K562 (cell line): ENCODE data around the gene LSS. TPM values are rescaled to one million over a fixed set of nuclear protein-coding genes. Genes with fewer than 3 reads are reported as not detected.
A peak's percentile ranks its signal among the peaks of the same experiment; 100 is the strongest.

Experiments
- ATAC-seq: fragments of 200-7000 bp; cut with Tn5 transposase; 3 replicates; pipeline ENCODE4 v1.9.1; 2020; ENCODE audit warnings: moderate library complexity
- BruUV-seq: library from RNA; stranded (reverse); fragments of 400-500 nt; replicated peaks from 2 replicates; lab custom pipeline; 2021; lab: Mats Ljungman, UMichigan
- CTCF ChIA-PET: fragments of 300-600 bp; formaldehyde crosslinking; extraction: SDS; loops from one replicate; lab custom pipeline; 2021; ENCODE audit warnings: low intra/inter-chr PET ratio; lab: Yijun Ruan, JAX
- POLR2A ChIA-PET: fragments of 300-600, 350-650 bp; sonication (Branson Sonifier 250); formaldehyde crosslinking; extraction: SDS; loops from one replicate; lab custom pipeline; 2021; ENCODE audit warnings: antibody characterized with exemption, inconsistent platforms; lab: Yijun Ruan, JAX
- DNase-seq, 4 experiments: peaks; one replicate each; pipeline versions ENCODE4 v3.0.0 to v3.0.0-alpha.2; 2011 to 2018; ENCODE audit warnings: low spot score in 3 of 4, mixed read lengths in 3 of 4; ENCODE audit errors: extremely low read depth in 1 of 4
- FAIRE-seq: peaks from 2 replicates; lab custom pipeline; 2011; peaks lifted over from hg19 to GRCh38; lab: Jason Lieb, UNC
- H2AFZ ChIP-seq: 2 replicates; pipeline ENCODE4 v1.6.0; 2011; ENCODE audit warnings: low read depth, low read length, control low read depth, inconsistent platforms
- H3K27ac ChIP-seq: fragments of 200-600 bp; 3 replicates; pipeline ENCODE4 v1.8.0; 2011; ENCODE audit warnings: low read depth, mild to moderate bottlenecking, control low read depth, inconsistent platforms, low read length, moderate library complexity, mixed read lengths; ENCODE audit errors: extremely low read depth
- H3K27me3 ChIP-seq, 2 experiments: fragments of 300-600 bp in 1 of 2; 2 replicates in 1 of 2; 3 replicates in 1 of 2; pipeline versions ENCODE4 v1.6.0 to v1.8.0; 2011; ENCODE audit warnings: inconsistent platforms in 2 of 2, low read length in 2 of 2, mild to moderate bottlenecking in 1 of 2, mixed read lengths in 1 of 2, moderate library complexity in 1 of 2; ENCODE audit not compliant: control insufficient read depth in 2 of 2, insufficient read depth in 2 of 2
- H3K36me3 ChIP-seq: fragments of 300-600 bp; 3 replicates; pipeline ENCODE4 v1.8.0; 2011; ENCODE audit warnings: mild to moderate bottlenecking, low read length, inconsistent platforms; ENCODE audit not compliant: control insufficient read depth, insufficient read depth
- H3K4me1 ChIP-seq, 2 experiments: fragments of 200-600 bp in 1 of 2; replicated peaks in 1 of 2; 2 replicates in 1 of 2; 3 replicates in 1 of 2; pipeline versions ENCODE4 v1.5.1 to v1.8.0; 2011; ENCODE audit warnings: inconsistent platforms in 2 of 2, low read length in 2 of 2, mild to moderate bottlenecking in 1 of 2, mixed read lengths in 1 of 2, moderate library complexity in 1 of 2; ENCODE audit not compliant: control insufficient read depth in 2 of 2, insufficient read depth in 2 of 2
- H3K4me2 ChIP-seq: 2 replicates; pipeline ENCODE4 v1.6.1; 2011; ENCODE audit warnings: low read length, control low read depth, inconsistent platforms, mixed read lengths; ENCODE audit not compliant: insufficient read depth
- H3K4me3 ChIP-seq: fragments of 200-600 bp; sonication (generic), shearing (Covaris generic); 2 replicates; pipeline ENCODE4 v1.5.1; 2016; ENCODE audit warnings: control low read depth, inconsistent platforms
- H3K79me2 ChIP-seq: fragments of 200-600 bp; 3 replicates; pipeline ENCODE4 v1.8.0; 2011; ENCODE audit warnings: low read length, inconsistent platforms; ENCODE audit not compliant: control insufficient read depth, insufficient read depth
- H3K9ac ChIP-seq, 2 experiments: 2 replicates each; pipeline versions ENCODE4 v1.6.0 to v1.6.1; 2011; ENCODE audit warnings: low read depth in 2 of 2, low read length in 2 of 2, control low read depth in 1 of 2, inconsistent platforms in 1 of 2, mild to moderate bottlenecking in 1 of 2, mixed read lengths in 1 of 2; ENCODE audit not compliant: insufficient read depth in 1 of 2
- H3K9me1 ChIP-seq: one replicate; pipeline ENCODE4 v1.6.0; 2011; ENCODE audit warnings: inconsistent platforms, mild to moderate bottlenecking, low read length, moderate library complexity; ENCODE audit not compliant: control insufficient read depth, insufficient read depth
- H3K9me3 ChIP-seq: replicated peaks from 2 replicates; pipeline ENCODE4 v1.5.1; 2011; ENCODE audit warnings: low read depth, low read length, inconsistent platforms; ENCODE audit not compliant: control insufficient read depth, insufficient read depth
- H4K20me1 ChIP-seq: replicated peaks from 2 replicates; pipeline ENCODE4 v1.6.1; 2011; ENCODE audit warnings: low read length, inconsistent platforms, mixed read lengths; ENCODE audit not compliant: control insufficient read depth, insufficient read depth
- KDM1A ChIP-seq, 2 experiments: fragments of 450-650 bp; IDR thresholded peaks; 2 replicates each; pipeline ENCODE4 v1.6.1; 2016; ENCODE audit warnings: mild to moderate bottlenecking in 2 of 2
- MEF2D ChIP-seq: conservative IDR thresholded peaks from 2 replicates; pipeline ENCODE4 v1.6.1; 2016; ENCODE audit warnings: low read depth, missing genetic modification characterization, missing compliant biosample characterization
- MEIS2 ChIP-seq: fragments of 450-650 bp; IDR thresholded peaks from 2 replicates; pipeline ENCODE4 v1.6.1; 2014; ENCODE audit warnings: mild to moderate bottlenecking; ENCODE audit not compliant: partially characterized antibody
- POLR2G ChIP-seq: fragments of 200-400 bp; formaldehyde crosslinking; IDR thresholded peaks from 2 replicates; pipeline ENCODE4 v1.6.1; 2017; ENCODE audit warnings: low read depth, mild to moderate bottlenecking, antibody characterized with exemption, low read length, moderate library complexity
- RCOR1 ChIP-seq, 2 experiments: IDR thresholded peaks; 2 replicates each; pipeline ENCODE4 v1.6.1; 2012; ENCODE audit warnings: low read depth in 2 of 2, low read length in 2 of 2, borderline replicate concordance in 1 of 2, improper control_type of control experiment in 1 of 2
- ZZZ3 ChIP-seq: fragments of 450-650 bp; IDR thresholded peaks from 2 replicates; pipeline ENCODE4 v1.6.1; 2016; ENCODE audit warnings: antibody characterized with exemption, mild to moderate bottlenecking, moderate library complexity
- in situ Hi-C: fragments of 300-500 bp; cut with MboI; formaldehyde crosslinking; loops from 4 replicates; pipeline ENCODE4 v1.15.0; 2018; ENCODE audit warnings: inconsistent platforms, mixed read lengths
- intact Hi-C: fragments of 100-400 bp; cut with micrococcal nuclease; formaldehyde crosslinking; loops from 2 replicates; pipeline ENCODE4 v1.14.2; 2022
- polyA plus RNA-seq, 8 experiments: library from polyadenylated mRNA; depleted of rRNA in 4 of 8; stranded (reverse) in 5 of 8; unstranded in 3 of 8; fragments of >200 nt; fragmentation: Nextera tagmentation in 2 of 8; fragmentation: Illumina TruSeq in 1 of 8; extraction: Ambion mirVana in 2 of 8; extraction: Trizol in 1 of 8; gene quantifications; 2 replicates each; pipeline versions ENCODE4 v1.2.1 to v1.2.3, GENCODE V29; 2011 to 2014; ENCODE audit warnings: inconsistent platforms in 1 of 8, missing spikeins in 1 of 8
- total RNA-seq, 7 experiments: library from RNA; depleted of rRNA in 6 of 7; stranded (reverse); fragments of >200 nt in 6 of 7; fragmentation: Illumina TruSeq in 2 of 7; extraction: Trizol in 2 of 7; gene quantifications; 2 replicates each; pipeline versions ENCODE4 v1.2.1 to v1.2.3, GENCODE V29; 2011 to 2021; ENCODE audit warnings: low replicate concordance in 1 of 7

LSS gene
- total and polyA plus RNA-seq, 9 of the 15 experiments (the other 6 are each of a cell fraction or from before 2014, with no cell fraction given), result 2.2 to 89.5 (median 37.4) TPM

GRCh38 chr21:46168238-46168637 lies 60.3 kb downstream of the LSS start (continued):
- TF ChIP-seq POLR2G, result 0 out of 2 replicates have a peak, but pooled peaks have one; percentile 27

DNA sequence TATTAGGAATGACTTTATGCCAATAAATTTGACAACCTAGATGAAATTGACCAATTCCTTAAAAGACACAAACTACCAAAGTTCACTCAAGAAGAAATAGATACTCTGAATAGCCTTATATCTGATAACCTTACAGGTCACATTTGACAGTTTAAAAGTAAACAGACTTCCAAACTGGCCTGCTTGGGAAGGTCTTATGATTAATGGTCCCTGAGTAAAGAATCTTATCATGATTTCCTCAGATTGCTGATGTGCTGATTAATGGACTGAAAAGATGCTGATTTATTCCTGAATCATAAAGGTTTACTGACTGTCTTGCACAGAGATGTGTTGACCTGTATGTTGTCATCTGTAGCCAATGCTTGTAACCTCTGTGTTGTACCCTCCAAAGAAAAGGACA lies 63.5 kb downstream of the LSS start:
- BruUV-seq, result no TSS peak
- Histone ChIP-seq H3K79me2 (peaks cover 15% of the 10 kb centered on the region; the same call in 2 of the 3 replicates), H3K9me1 (no peaks in the 10 kb centered on the region), H3K9me3 (peaks cover 13% of the 10 kb centered on the region), H3K36me3 (peaks cover 53% of the 10 kb centered on the region; the same call in 2 of the 3 replicates), H3K27ac (no peak overlapping the region), H4K20me1 (peaks cover 4% of the 10 kb centered on the region; the same call in 1 of the 2 replicates), H3K4me1 (peaks cover 0 to 14% of the 10 kb centered on the region in 2 experiments; a peak in 1 of 5 replicates), H3K9ac (no peak overlapping the region), H3K4me3 (no peak overlapping the region), H2AFZ (no peak overlapping the region), H3K4me2 (no peak overlapping the region), H3K27me3 (no peaks in the 10 kb centered on the region)
- ChIA-PET POLR2A (no interaction called here), CTCF (no interaction called here)
- peak; percentile 45 to 50; a peak in 2 of 4 replicates for TF ChIP-seq KDM1A (IDR thresholded peaks at IDR 0.05)
- TF ChIP-seq RCOR1 (IDR thresholded peaks at IDR 0.05; ENCODE audit: borderline replicate concordance in 1 of 2, low read depth in 2 of 2, low read length in 2 of 2), result peak in 1 of 2 experiments; percentile 42; a peak in 1 of 4 replicates
- TF ChIP-seq MEIS2, result peak; percentile 57
- TF ChIP-seq ZZZ3, result no peak
- no peak for TF ChIP-seq MEF2D (tag)
- intact Hi-C loops, result no loop called here
- DNase-seq (no peak), FAIRE-seq (peak; percentile 67), ATAC-seq (no peak)
- in situ Hi-C loops, result no loop called here
